Fibroblast of gingiva (primary cell): ENCODE measurements around the gene CCSAP.

Experiments used
- DNase-seq: peaks from one replicate; pipeline ENCODE4 v3.0.0-alpha.2; 2011; ENCODE audit warnings: low read depth

The CCSAP gene

GRCh38 chr1:229286099-229286766 lies 56.6 kb downstream of the CCSAP start:
- DNase-seq, result no peak

GRCh38 chr1:229285440-229285839 lies 57.4 kb downstream of the CCSAP start:
- no peak for DNase-seq

GRCh38 chr1:229284887-229285286 lies 58.0 kb downstream of the CCSAP start:
- DNase-seq, result no peak

GRCh38 chr1:229283183-229283611 lies 59.6 kb downstream of the CCSAP start:
- DNase-seq, result no peak

GRCh38 chr1:229282295-229282823 lies 60.5 kb downstream of the CCSAP start:
- DNase-seq, result no peak

GRCh38 chr1:229281339-229281926 lies 61.4 kb downstream of the CCSAP start:
- no peak for DNase-seq

GRCh38 chr1:229280921-229281320 lies 61.9 kb downstream of the CCSAP start:
- DNase-seq, result no peak

- no peak for DNase-seq
These were observed 62.6 kb downstream of the CCSAP start for GRCh38 chr1:229280037-229280828.

GRCh38 chr1:229279242-229279641 lies 63.6 kb downstream of the CCSAP start:
- DNase-seq, result no peak

- no peak for DNase-seq
These were observed 64.6 kb downstream of the CCSAP start for GRCh38 chr1:229278120-229278741.

- no peak for DNase-seq
These were observed 67.8 kb downstream of the CCSAP start for GRCh38 chr1:229275005-229275404.

- DNase-seq, result peak; percentile 35
These were observed 69.2 kb downstream of the CCSAP start for GRCh38 chr1:229273507-229274232.

GRCh38 chr1:229272164-229273158 lies 70.4 kb downstream of the CCSAP start:
- no peak for DNase-seq

GRCh38 chr1:229271448-229272159 lies 71.2 kb downstream of the CCSAP start:
- DNase-seq, result peak; percentile 12
